ENCODE measurements around the gene RFX4.

The RFX4 gene

GRCh38 chr12:106769078-106769477, 186.3 kb downstream of the RFX4 start:
- peak; percentile 70 for DNase-seq (ENCODE audit: low read depth)
- no peak for TF ChIP-seq CTCF (conservative IDR thresholded peaks at IDR 0.05; ENCODE audit: control insufficient read depth, insufficient read depth, low read depth, low read length)
- H3K4me3 ChIP-seq (ENCODE audit: control insufficient read depth, low read depth, low read length): no peak overlapping the region

- TF ChIP-seq CTCF (conservative IDR thresholded peaks at IDR 0.05; ENCODE audit: control insufficient read depth, insufficient read depth, low read depth, low read length): no peak
- DNase-seq (ENCODE audit: low read depth): peak; percentile 35
- no peak overlapping the region for H3K4me3 ChIP-seq (ENCODE audit: control insufficient read depth, low read depth, low read length)
Measured at GRCh38 chr12:106769546-106769945, 186.7 kb downstream of the RFX4 start.

- H3K4me3 ChIP-seq (ENCODE audit: control insufficient read depth, low read depth, low read length): no peak overlapping the region
- DNase-seq (ENCODE audit: low read depth): no peak
- TF ChIP-seq CTCF (conservative IDR thresholded peaks at IDR 0.05; ENCODE audit: control insufficient read depth, insufficient read depth, low read depth, low read length): no peak
Measured at GRCh38 chr12:106771425-106771824, 188.6 kb downstream of the RFX4 start.

- DNase-seq (ENCODE audit: low read depth): no peak
- no peak for TF ChIP-seq CTCF (conservative IDR thresholded peaks at IDR 0.05; ENCODE audit: control insufficient read depth, insufficient read depth, low read depth, low read length)
- peak overlapping the region; percentile 87 for H3K4me3 ChIP-seq (ENCODE audit: control insufficient read depth, low read depth, low read length)
Measured at GRCh38 chr12:106773286-106774004, 190.6 kb downstream of the RFX4 start.

GRCh38 chr12:106774005-106774807, 191.4 kb downstream of the RFX4 start, which contains the start of gene RIC8B:
RIC8B (plus strand) TSS chr12:106774682; CDS start chr12:106774746, 64 bp downstream.
- peak within 1 kb of the TSS; percentile 89 for H3K4me3 ChIP-seq (ENCODE audit: control insufficient read depth, low read depth, low read length)
- DNase-seq (ENCODE audit: low read depth): peak; percentile 99
- no peak for TF ChIP-seq CTCF (conservative IDR thresholded peaks at IDR 0.05; ENCODE audit: control insufficient read depth, insufficient read depth, low read depth, low read length)

- DNase-seq (ENCODE audit: low read depth): no peak
- TF ChIP-seq CTCF (conservative IDR thresholded peaks at IDR 0.05; ENCODE audit: control insufficient read depth, insufficient read depth, low read depth, low read length): no peak
- H3K4me3 ChIP-seq (ENCODE audit: control insufficient read depth, low read depth, low read length): peak overlapping the region; percentile 89
Measured at GRCh38 chr12:106774808-106775524, 192.2 kb downstream of the RFX4 start.
